ENCODE measurements around the gene GALE. TPM values are rescaled to one million over a fixed set of nuclear protein-coding genes. Genes with fewer than 3 reads are reported as not detected.
A peak's percentile ranks its signal among the peaks of the same experiment; 100 is the strongest.

Gene GALE
- total RNA-seq, 1 experiment from 2014 or later, result 112 TPM

GRCh38 chr1:23776217-23776616, 24.3 kb downstream of the GALE start:
- DNase-seq (ENCODE audit: unreplicated experiment), result no peak
- TF ChIP-seq CTCF (IDR thresholded peaks at IDR 0.05; ENCODE audit: unreplicated experiment), result no peak
- H3K27me3 Mint-ChIP-seq (ENCODE audit: insufficient read depth, unreplicated experiment), result no peaks in the 10 kb centered on the region
- H3K27ac Mint-ChIP-seq (ENCODE audit: low read depth, unreplicated experiment), result no peak overlapping the region
- no peak overlapping the region for H3K4me3 Mint-ChIP-seq (ENCODE audit: unreplicated experiment)
- no peaks in the 10 kb centered on the region for H3K9me3 Mint-ChIP-seq (ENCODE audit: unreplicated experiment)
- intact Hi-C loops (cut with micrococcal nuclease), result no loop called here
- ChIA-PET POLR2A (interaction anchor here (0.6 to 11.5 kb wide), 5 partner anchors 15 to 122 kb away, joined by 3 to 395 read pairs (median 4); partner anchors contain the start of genes GALE, LYPLA2 and RPL11), CTCF (interaction anchor here (0.5 to 4.1 kb wide), 2 partner anchors 82 to 141 kb away, joined by 3 to 32 read pairs; no protein-coding TSS in a partner anchor)
- H3K4me1 Mint-ChIP-seq (ENCODE audit: insufficient read depth, unreplicated experiment), result peaks cover 12% of the 10 kb centered on the region
- BruUV-seq (replicated peaks), result no TSS peak
- peaks cover 17% of the 10 kb centered on the region for H3K36me3 Mint-ChIP-seq (ENCODE audit: insufficient read depth, unreplicated experiment)

GRCh38 chr1:23774174-23774880, 26.2 kb downstream of the GALE start:
- H3K4me3 Mint-ChIP-seq (ENCODE audit: unreplicated experiment), result no peak overlapping the region
- H3K9me3 Mint-ChIP-seq (ENCODE audit: unreplicated experiment), result no peaks in the 10 kb centered on the region

GRCh38 chr1:23772854-23773242, 27.7 kb downstream of the GALE start:
- DNase-seq (ENCODE audit: unreplicated experiment), result no peak
- H3K36me3 Mint-ChIP-seq (ENCODE audit: insufficient read depth, unreplicated experiment), result peaks cover 17% of the 10 kb centered on the region
- no peak overlapping the region for H3K4me3 Mint-ChIP-seq (ENCODE audit: unreplicated experiment)
- no peaks in the 10 kb centered on the region for H3K27me3 Mint-ChIP-seq (ENCODE audit: insufficient read depth, unreplicated experiment)
- POLR2A ChIA-PET, result no interaction called here
- no TSS peak for BruUV-seq (replicated peaks)
- no peak overlapping the region for H3K27ac Mint-ChIP-seq (ENCODE audit: low read depth, unreplicated experiment)
- intact Hi-C loops (cut with micrococcal nuclease), result loop anchor here (2.0 kb wide), 1 partner anchor 144 kb away; no protein-coding TSS in a partner anchor
- H3K4me1 Mint-ChIP-seq (ENCODE audit: insufficient read depth, unreplicated experiment), result no peaks in the 10 kb centered on the region
- CTCF ChIA-PET, result interaction anchor here (0.8 kb wide), 1 partner anchor 330 kb away, joined by 3 read pairs; no protein-coding TSS in a partner anchor
- H3K9me3 Mint-ChIP-seq (ENCODE audit: unreplicated experiment), result no peaks in the 10 kb centered on the region
- no peak for TF ChIP-seq CTCF (IDR thresholded peaks at IDR 0.05; ENCODE audit: unreplicated experiment)

More at GRCh38 chr1:23774174-23774880, 26.2 kb downstream of the GALE start:
- no peak for DNase-seq (ENCODE audit: unreplicated experiment)
- Mint-ChIP-seq H3K4me1 (ENCODE audit: insufficient read depth, unreplicated experiment) (peaks cover 3% of the 10 kb centered on the region), H3K27ac (ENCODE audit: low read depth, unreplicated experiment) (no peak overlapping the region), H3K27me3 (ENCODE audit: insufficient read depth, unreplicated experiment) (no peaks in the 10 kb centered on the region), H3K36me3 (ENCODE audit: insufficient read depth, unreplicated experiment) (peaks cover 13% of the 10 kb centered on the region)
- no peak for TF ChIP-seq CTCF (IDR thresholded peaks at IDR 0.05; ENCODE audit: unreplicated experiment)
- intact Hi-C loops (cut with micrococcal nuclease), result no loop called here
- BruUV-seq (replicated peaks), result no TSS peak
- CTCF ChIA-PET, result interaction anchor here (0.5 to 4.1 kb wide), 7 partner anchors 22 to 619 kb away, joined by 3 to 32 read pairs (median 3); no protein-coding TSS in a partner anchor
- POLR2A ChIA-PET, result interaction anchor here (11.5 kb wide), 1 partner anchor 20 kb away, joined by 395 read pairs; the partner anchor contains the start of genes GALE and LYPLA2

- ChIA-PET POLR2A (interaction anchor here (0.5 to 1.4 kb wide), 12 partner anchors 11 to 347 kb away, joined by 3 to 11 read pairs (median 4); partner anchors contain the start of genes GALE and LYPLA2), CTCF (interaction anchor here (0.6 to 2.8 kb wide), 30 partner anchors 9 to 342 kb away, joined by 3 to 32 read pairs (median 4); partner anchors contain the start of gene CNR2)
- Mint-ChIP-seq H3K27me3 (ENCODE audit: insufficient read depth, unreplicated experiment) (no peaks in the 10 kb centered on the region), H3K4me3 (ENCODE audit: unreplicated experiment) (no peak overlapping the region), H3K4me1 (ENCODE audit: insufficient read depth, unreplicated experiment) (no peaks in the 10 kb centered on the region), H3K9me3 (ENCODE audit: unreplicated experiment) (no peaks in the 10 kb centered on the region), H3K36me3 (ENCODE audit: insufficient read depth, unreplicated experiment) (peaks cover 20% of the 10 kb centered on the region), H3K27ac (ENCODE audit: low read depth, unreplicated experiment) (no peak overlapping the region)
- peak; percentile 86 for DNase-seq (ENCODE audit: unreplicated experiment)
- intact Hi-C loops (cut with micrococcal nuclease), result loop anchor here (2.0 kb wide), 1 partner anchor 145 kb away; no protein-coding TSS in a partner anchor
- peak; percentile 92 for TF ChIP-seq CTCF (IDR thresholded peaks at IDR 0.05; ENCODE audit: unreplicated experiment)
- no TSS peak for BruUV-seq (replicated peaks)
These were observed 28.3 kb downstream of the GALE start for GRCh38 chr1:23772049-23772853.

Data from MCF 10A (cell line).